Stomach (tissue), 4 donors: Measurements from ENCODE around the gene OR2J1.

Experiments
- CTCF ChIP-seq, 7 experiments: fragments of 450-650 bp in 4 of 7; fragments of 200-600 bp in 3 of 7; sonication (generic) in 3 of 7; IDR thresholded peaks; one replicate each; pipeline ENCODE4 v1.5.1; 2016 to 2019; ENCODE audit warnings: antibody characterized with exemption in 7 of 7, control low read depth in 2 of 7, mild to moderate bottlenecking in 1 of 7
- POLR2A ChIP-seq, 4 donors: fragments of 450-650 bp; IDR thresholded peaks; one replicate each; pipeline ENCODE4 v1.6.1; 2016; ENCODE audit warnings: antibody characterized with exemption in 4 of 4, control low read depth in 2 of 4, mild to moderate bottlenecking in 1 of 4, moderate library complexity in 1 of 4

GRCh38 chr6:29107758-29108157 is 8.5 kb downstream of the OR2J1 start, which contains the start of gene OR2J3:
- no peak for TF ChIP-seq CTCF (IDR thresholded peaks at IDR 0.05)
- no peak for TF ChIP-seq POLR2A (IDR thresholded peaks at IDR 0.05)
